Activated CD8-positive, alpha-beta memory T cell treated with anti-CD3 and anti-CD28 coated beads, Interleukin-2, amount 50 U/mL, for 1 hour (primary cell): Measurements from ENCODE around the gene VSTM2B.

Experiments used
- DNase-seq: peaks from one replicate; pipeline ENCODE4 v3.0.0-alpha.2; 2020; ENCODE audit errors: extremely low read depth

Gene VSTM2B

DNA sequence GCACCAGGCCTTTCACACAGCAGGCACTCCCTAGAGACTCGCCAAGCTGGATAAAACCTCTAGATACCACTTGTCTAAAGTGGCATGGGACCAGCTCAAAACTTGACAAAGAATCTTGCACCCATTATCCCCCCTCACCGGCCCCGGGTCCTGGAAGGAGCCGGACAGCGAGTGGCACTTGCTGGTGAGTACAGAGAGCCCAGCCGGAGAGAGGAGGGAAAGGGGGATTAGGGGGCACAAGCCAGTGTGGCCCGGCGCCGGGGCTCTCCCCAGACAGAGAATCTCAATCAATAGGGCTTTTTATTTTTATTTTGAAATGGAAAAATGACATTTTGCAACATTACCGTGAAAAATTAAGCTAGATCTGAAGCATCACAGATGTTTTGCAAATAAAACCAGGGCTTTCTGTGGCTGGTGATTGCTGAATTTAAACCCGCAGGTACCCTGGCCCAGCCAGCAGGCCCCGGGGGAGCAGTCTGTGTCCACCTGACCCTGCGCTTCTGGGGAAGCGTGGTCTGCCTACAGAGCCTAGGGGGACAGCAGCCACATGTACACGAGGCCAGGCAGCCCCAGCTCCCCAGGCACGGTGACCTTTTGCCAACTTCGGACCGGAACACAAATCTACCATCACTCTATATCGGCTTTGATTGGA, 10.0 kb upstream of the VSTM2B start:
- no peak for DNase-seq

- DNase-seq = no peak
Observed at GRCh38 chr19:29516358-29516725, 9.5 kb upstream of the VSTM2B start.

DNA sequence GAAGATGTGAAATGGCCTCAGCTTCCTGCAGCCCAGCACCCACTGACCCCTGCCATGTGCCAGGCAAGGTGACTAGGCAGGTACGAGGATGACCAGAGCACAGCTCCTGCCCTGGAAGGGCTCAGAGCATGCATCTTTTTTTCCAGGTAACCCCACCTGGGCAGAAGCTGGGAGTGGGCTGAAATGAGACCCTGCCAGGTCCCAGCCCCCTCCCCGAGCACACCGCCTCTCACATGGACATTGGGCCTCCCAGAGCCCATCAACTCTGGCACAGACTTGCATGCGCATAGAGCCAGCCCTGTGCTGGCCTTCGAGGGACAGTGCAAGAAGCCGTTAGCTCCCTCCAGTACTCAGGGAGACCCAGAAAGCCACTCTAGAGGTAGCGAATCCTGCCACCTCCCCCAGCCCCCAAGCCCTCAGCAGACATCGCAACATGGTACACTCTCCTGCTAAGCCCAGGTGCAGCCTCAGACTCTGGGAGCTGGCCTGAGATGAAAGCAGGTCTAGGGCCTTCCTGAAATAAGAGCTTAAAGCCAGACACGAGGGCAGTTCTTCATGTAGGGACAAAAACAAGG, 8.9 kb upstream of the VSTM2B start:
- DNase-seq = no peak

- DNase-seq = no peak
Observed at GRCh38 chr19:29517412-29517811, 8.4 kb upstream of the VSTM2B start.

GRCh38 chr19:29517946-29518345, 7.8 kb upstream of the VSTM2B start:
- no peak for DNase-seq

GRCh38 chr19:29519146-29519545, 6.6 kb upstream of the VSTM2B start:
- no peak for DNase-seq

DNA sequence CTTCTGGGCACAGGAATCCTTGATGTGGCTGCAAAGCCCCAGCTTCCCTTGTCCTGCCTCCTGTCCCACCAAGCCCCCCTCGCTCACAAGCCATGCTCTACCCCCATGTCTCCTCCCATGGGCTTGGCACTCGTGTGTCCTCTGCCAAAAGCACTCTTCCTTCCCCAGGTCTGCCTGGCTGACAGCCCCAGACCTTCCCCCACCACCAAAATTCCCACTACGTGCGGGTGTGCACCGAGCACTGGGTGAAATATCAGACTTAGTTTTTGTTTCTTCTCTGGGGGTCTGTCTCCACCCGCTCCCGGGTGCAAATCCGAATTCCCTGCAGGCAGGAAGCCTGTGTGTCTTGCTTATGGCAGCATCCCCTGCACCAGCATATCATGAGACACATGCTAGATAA, 5.9 kb upstream of the VSTM2B start:
- DNase-seq = no peak

GRCh38 chr19:29520390-29520789, 5.4 kb upstream of the VSTM2B start:
- DNase-seq = no peak

GRCh38 chr19:29521291-29522075, 4.3 kb upstream of the VSTM2B start:
- DNase-seq = no peak

GRCh38 chr19:29523568-29523967, 2.2 kb upstream of the VSTM2B start:
- DNase-seq = no peak

DNA sequence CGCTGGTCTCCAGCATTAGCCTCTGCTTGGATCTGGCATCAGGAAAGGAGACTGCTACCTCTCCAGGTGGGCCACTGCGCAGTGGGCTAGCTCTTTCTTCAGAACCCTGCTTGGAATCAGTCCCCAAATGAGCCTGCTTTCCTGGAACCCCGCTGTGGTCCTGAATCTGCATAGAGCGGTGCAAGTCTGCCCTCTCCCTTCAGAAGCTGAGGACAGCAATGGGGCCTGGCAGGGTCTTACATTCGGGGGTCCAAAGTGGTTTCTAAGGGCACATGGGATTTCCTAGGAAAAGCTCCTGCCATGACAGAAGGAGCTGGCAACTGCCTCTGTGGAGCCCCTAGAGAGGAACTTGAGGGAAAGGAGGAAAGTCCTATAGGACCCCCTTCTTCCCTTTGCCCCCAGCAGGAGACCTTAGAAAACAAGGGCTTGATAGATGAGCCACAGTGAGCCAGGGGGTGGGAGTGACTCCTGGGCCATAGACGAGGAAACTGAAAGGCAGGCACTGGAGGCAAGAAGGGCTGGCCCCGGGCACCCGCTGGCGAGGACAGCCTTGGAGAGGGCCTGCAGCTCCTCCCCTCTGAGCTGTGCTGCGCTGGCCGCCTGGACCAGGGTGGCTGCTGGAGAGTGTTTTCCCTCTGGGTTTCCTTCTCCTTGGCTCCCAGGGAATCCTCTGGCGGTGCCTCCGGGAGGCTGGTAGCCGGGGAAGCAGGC, 1.4 kb upstream of the VSTM2B start:
- DNase-seq = no peak

DNA sequence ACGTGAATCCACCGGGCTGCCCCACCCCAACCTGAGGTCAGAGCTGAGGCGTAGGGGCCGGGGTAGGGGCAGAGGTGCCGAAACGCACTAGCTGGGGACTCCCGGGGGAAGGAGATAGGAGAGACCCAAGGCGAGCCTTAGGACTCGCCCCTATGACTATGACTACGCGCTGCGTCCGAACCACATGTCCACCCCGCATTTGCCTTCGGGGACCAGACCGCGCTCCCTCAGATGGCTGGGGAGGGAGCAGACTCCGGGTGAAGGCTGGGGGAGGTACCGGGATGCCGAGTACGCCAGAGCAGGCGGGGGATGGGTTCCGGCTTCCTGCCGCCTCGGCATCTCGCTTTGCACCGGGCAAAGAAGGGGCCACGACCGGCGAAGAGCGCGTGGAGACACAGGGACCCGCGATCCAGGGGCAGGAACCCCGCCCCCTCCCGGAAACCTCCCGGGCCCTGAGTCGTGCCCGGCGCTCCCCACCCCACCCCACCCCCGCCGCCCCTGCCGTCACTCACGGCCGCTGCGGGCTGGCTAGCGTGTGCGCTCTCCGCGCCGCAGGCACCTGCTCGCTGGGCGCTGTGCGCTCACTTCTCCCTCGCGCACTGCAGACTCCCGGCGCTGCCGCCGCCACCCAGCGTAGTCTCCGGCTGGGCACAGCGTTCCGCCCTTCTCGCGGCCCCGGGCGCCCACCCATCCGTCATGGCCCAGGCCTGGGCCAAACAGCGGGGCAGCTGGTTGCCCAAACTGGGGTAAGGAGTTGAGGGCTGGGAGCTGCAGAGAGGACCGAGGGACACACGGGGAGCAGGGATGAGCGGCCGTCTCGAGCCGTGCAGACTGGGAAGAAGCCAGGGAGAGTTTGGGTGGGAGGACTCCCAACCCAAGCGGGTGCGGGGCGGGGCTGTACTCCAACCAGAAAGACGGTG, 622 bp upstream of the VSTM2B start:
- DNase-seq = no peak

- no peak for DNase-seq
Observed at GRCh38 chr19:29526730-29527499, 1.1 kb downstream of the VSTM2B start.

GRCh38 chr19:29527500-29528328, 1.9 kb downstream of the VSTM2B start:
- no peak for DNase-seq

- no peak for DNase-seq
Observed at GRCh38 chr19:29528350-29528945, 2.7 kb downstream of the VSTM2B start.

DNA sequence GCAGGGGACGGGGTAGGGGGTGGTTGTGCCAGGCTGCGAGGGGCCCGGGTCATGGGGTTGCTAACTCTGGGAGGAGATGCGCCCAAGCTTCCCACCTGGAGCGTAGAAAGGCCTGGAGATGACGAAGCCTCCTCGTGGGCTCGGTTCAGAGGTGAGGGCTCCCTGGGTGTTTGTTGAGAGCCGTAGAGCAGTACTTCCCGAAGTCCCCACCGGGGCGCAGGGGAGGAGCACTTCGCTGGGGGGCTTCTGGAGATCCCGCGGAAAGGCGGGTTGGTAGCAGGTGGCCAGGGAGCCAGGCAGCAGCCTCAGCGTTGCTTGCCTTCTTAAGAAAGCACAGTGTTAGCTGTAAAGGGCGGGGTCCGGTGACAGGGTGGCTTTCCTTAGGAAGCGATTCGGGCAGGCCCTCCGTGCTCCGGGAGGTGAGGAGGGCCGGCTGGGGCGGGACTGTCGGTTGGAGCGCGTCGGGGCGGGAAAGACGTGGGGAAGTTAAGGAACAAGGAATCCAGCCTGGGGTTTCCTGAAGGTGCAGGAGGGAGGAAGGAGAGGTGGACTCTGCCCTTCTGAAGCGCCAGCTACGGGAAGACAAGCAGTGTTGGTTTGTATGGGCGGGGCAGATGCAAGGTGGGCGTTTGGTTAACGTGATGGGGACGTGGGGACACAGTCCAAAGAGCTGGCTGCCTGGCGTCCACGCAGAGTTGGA, 3.3 kb downstream of the VSTM2B start:
- DNase-seq = no peak

GRCh38 chr19:29529646-29530539, 4.1 kb downstream of the VSTM2B start:
- no peak for DNase-seq
